MM.1S (cell line): ENCODE measurements around the gene CRLF3.

Source experiments
- CTCF ChIP-seq: fragments of 300-600 bp; sonication (generic); IDR thresholded peaks from 2 replicates; pipeline ENCODE4 v1.5.1; 2016; ENCODE audit warnings: antibody characterized with exemption, low read length, mixed read lengths
- EZH2 ChIP-seq: fragments of 300-600 bp; sonication (generic); optimal IDR thresholded peaks from 2 replicates; pipeline ENCODE3; 2017; ENCODE audit warnings: low read depth, mild to moderate bottlenecking, antibody characterized with exemption, low read length, mixed read lengths
- EZH2phosphoT487 ChIP-seq: fragments of 300-600 bp; sonication (generic); IDR thresholded peaks from 2 replicates; pipeline ENCODE4 v1.6.1; 2018; ENCODE audit warnings: antibody characterized with exemption, low read length

GRCh38 chr17:30782206-30782605 lies 42.3 kb downstream of the CRLF3 start:
- TF ChIP-seq CTCF = no peak
- TF ChIP-seq EZH2phosphoT487 = no peak
- no peak for TF ChIP-seq EZH2
